Mammary epithelial cell (primary cell): ENCODE results near the gene KAZN.

Source experiments
- EZH2 ChIP-seq: IDR thresholded peaks from 2 replicates; pipeline ENCODE4 v1.6.1; 2012; ENCODE audit warnings: low read length, inconsistent platforms, borderline replicate concordance
- TF ChIP-seq, protein P1 (sequence below), 2 donors: IDR thresholded peaks in 1 of 2; conservative IDR thresholded peaks in 1 of 2; 2 replicates each; pipeline ENCODE4 v1.5.1; 2011 to 2012; ENCODE audit warnings: inconsistent platforms in 2 of 2, low read length in 2 of 2, mild to moderate bottlenecking in 2 of 2, control low read depth in 1 of 2, low read depth in 1 of 2; ENCODE audit not compliant: insufficient read depth in 1 of 2; ENCODE audit errors: extremely low read depth in 1 of 2

DNA sequence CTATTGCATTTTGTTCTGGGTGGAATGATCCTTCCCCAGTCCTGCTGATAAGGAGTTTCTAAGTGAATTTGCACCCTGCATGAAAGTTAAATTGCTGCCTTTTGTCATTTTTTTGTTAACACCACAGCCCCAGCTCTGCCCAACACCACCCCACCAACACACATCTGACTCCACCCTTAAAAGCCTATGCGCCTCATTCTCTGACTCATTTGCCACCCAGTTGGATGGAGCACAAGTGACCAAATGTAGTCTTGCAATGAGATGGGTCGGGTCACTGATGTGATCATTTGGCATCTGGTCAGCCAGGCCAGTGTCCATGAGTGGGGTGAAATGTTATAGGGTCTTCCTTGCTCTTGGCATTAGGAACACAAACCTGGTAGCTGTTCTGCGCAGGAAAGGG lies 256.8 kb downstream of the KAZN start:
- no peak for TF ChIP-seq EZH2
- TF ChIP-seq, protein P1, sequence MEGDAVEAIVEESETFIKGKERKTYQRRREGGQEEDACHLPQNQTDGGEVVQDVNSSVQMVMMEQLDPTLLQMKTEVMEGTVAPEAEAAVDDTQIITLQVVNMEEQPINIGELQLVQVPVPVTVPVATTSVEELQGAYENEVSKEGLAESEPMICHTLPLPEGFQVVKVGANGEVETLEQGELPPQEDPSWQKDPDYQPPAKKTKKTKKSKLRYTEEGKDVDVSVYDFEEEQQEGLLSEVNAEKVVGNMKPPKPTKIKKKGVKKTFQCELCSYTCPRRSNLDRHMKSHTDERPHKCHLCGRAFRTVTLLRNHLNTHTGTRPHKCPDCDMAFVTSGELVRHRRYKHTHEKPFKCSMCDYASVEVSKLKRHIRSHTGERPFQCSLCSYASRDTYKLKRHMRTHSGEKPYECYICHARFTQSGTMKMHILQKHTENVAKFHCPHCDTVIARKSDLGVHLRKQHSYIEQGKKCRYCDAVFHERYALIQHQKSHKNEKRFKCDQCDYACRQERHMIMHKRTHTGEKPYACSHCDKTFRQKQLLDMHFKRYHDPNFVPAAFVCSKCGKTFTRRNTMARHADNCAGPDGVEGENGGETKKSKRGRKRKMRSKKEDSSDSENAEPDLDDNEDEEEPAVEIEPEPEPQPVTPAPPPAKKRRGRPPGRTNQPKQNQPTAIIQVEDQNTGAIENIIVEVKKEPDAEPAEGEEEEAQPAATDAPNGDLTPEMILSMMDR (conservative IDR thresholded peaks at IDR 0.05 in 1 of 2, IDR thresholded peaks at IDR 0.05 in 1 of 2; ENCODE audit: extremely low read depth in 1 of 2, insufficient read depth in 1 of 2, low read depth in 1 of 2, low read length in 2 of 2), result no peak
